ENCODE data around the gene SPAG6. TPM values are rescaled to one million over a fixed set of nuclear protein-coding genes. Genes with fewer than 3 reads are reported as not detected.

SPAG6 gene
- total RNA-seq, 1 donor, result not detected

- no peak for DNase-seq (ENCODE audit: low read depth)
- no peak overlapping the region for H3K4me3 ChIP-seq (ENCODE audit: low read depth, low read length)
- no peak for TF ChIP-seq CTCF (IDR thresholded peaks at IDR 0.05; ENCODE audit: insufficient read depth, low read depth, low read length)
Measured at GRCh38 chr10:22372298-22372697, 27.0 kb downstream of the SPAG6 start.

DNA sequence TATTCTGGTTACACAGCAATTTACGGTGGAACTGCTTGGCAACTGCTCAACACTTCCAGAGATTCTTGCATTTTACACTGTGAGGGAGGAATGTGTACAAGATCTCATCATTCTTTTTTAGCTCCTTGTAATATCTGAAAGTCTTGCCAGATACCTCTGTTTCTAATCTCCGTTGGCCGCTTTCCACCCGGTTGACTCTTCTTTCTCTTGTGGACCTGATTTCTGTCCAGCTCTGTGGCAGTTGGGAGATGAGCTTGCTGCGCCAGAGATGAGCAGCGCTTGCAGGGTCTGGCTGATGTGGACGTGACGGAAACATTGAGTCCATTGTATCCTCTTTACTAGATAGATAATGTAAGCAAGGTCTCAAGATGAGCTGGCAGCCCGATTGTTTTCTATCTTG lies 27.6 kb downstream of the SPAG6 start:
- peak; percentile 18 for DNase-seq (ENCODE audit: low read depth)
- no peak for TF ChIP-seq CTCF (IDR thresholded peaks at IDR 0.05; ENCODE audit: insufficient read depth, low read depth, low read length)
- H3K4me3 ChIP-seq (ENCODE audit: low read depth, low read length), result no peak overlapping the region

- no peak for TF ChIP-seq CTCF (IDR thresholded peaks at IDR 0.05; ENCODE audit: insufficient read depth, low read depth, low read length)
- no peak overlapping the region for H3K4me3 ChIP-seq (ENCODE audit: low read depth, low read length)
- no peak for DNase-seq (ENCODE audit: low read depth)
Measured at GRCh38 chr10:22374489-22375126, 29.3 kb downstream of the SPAG6 start.

DNA sequence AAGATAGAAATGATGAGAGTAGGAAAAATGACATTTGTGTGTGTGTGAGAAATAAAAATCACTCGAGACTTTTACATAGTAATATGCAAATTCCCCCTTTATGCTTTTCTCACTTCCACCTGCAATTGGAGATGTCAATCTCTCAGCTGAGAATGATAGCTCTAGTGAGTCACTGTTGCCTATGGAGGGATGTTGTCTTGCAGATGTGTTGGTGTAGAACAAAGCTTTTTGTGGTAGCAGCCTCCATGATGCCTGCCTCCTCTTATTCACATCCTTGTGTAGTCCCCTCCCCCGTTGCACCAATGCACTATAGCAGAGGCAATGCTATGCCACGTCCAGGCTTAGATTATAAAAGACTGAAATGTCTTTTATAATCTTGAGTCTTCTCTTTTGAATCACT lies 33.8 kb downstream of the SPAG6 start:
- H3K4me3 ChIP-seq (ENCODE audit: low read depth, low read length), result no peak overlapping the region
- DNase-seq (ENCODE audit: low read depth), result no peak
- no peak for TF ChIP-seq CTCF (IDR thresholded peaks at IDR 0.05; ENCODE audit: insufficient read depth, low read depth, low read length)

DNA sequence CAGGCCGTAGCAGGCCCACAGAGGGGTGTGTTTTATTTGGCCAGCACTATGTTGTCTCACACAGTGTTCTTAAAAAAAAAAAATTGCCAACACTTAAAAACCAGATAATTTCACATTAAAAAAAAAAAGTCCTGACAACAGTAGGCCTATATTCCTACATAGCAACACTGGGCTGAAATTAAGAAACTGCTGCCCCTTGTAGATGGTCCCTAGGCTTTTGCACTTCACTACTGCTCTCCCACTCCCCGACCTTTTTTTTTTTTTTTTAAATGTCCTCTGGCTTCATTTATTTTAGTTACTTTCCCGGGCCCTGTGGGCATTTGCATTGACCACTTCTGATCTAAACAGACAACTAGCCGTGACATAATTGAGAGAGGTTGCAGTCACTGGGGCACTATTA lies 36.0 kb downstream of the SPAG6 start:
- TF ChIP-seq CTCF (IDR thresholded peaks at IDR 0.05; ENCODE audit: insufficient read depth, low read depth, low read length), result no peak

GRCh38 chr10:22386503-22386902 lies 41.2 kb downstream of the SPAG6 start:
- no peak for DNase-seq (ENCODE audit: low read depth)
- TF ChIP-seq CTCF (IDR thresholded peaks at IDR 0.05; ENCODE audit: insufficient read depth, low read depth, low read length), result no peak
- H3K4me3 ChIP-seq (ENCODE audit: low read depth, low read length), result no peak overlapping the region

More for the DNA sequence above, 36.0 kb downstream of the SPAG6 start:
- no peak overlapping the region for H3K4me3 ChIP-seq (ENCODE audit: low read depth, low read length)
- no peak for DNase-seq (ENCODE audit: low read depth)

Measured in fibroblast of villous mesenchyme (primary cell).